Neural cell (in vitro differentiated cells): ENCODE data around the gene IQGAP2. TPM values are rescaled to one million over a fixed set of nuclear protein-coding genes. Genes with fewer than 3 reads are reported as not detected.

ENCODE experiments used
- H2AFZ ChIP-seq: fragments of 200-600, 300-800 bp; sonication (generic), shearing (Covaris generic); 2 replicates; pipeline ENCODE4 v1.6.0; 2014; ENCODE audit warnings: low read depth, mild to moderate bottlenecking, antibody characterized with exemption, low read length, moderate library complexity
- H3F3A ChIP-seq: fragments of 200-600 bp; shearing (Covaris generic); 2 replicates; pipeline ENCODE4 v1.6.1; 2016; ENCODE audit warnings: mild to moderate bottlenecking, moderate library complexity, mixed read lengths, antibody characterized with exemption, low read length; ENCODE audit not compliant: insufficient read depth, poor library complexity, severe bottlenecking
- H3K27ac ChIP-seq: fragments of 200-600, 300-800 bp; sonication (generic), shearing (Covaris generic); 2 replicates; pipeline ENCODE4 v1.5.1; 2014; ENCODE audit warnings: mild to moderate bottlenecking, low read length, moderate library complexity
- H3K27me3 ChIP-seq: fragments of 300-800, 200-600 bp; sonication (generic), shearing (Covaris generic); 2 replicates; pipeline ENCODE4 v1.6.0; 2014; ENCODE audit warnings: mild to moderate bottlenecking, low read depth, low read length, moderate library complexity; ENCODE audit not compliant: insufficient read depth
- H3K36me3 ChIP-seq: fragments of 300-800, 200-600 bp; sonication (generic), shearing (Covaris generic); 2 replicates; pipeline ENCODE4 v1.5.1; 2014; ENCODE audit warnings: mild to moderate bottlenecking, antibody characterized with exemption, low read length, moderate library complexity; ENCODE audit not compliant: insufficient read depth
- H3K4me2 ChIP-seq: fragments of 300-800, 200-600 bp; sonication (generic), shearing (Covaris generic); 2 replicates; pipeline ENCODE4 v1.6.0; 2014; ENCODE audit warnings: mild to moderate bottlenecking, low read length
- H3K4me3 ChIP-seq: fragments of 300-800, 200-600 bp; sonication (generic), shearing (Covaris generic); 2 replicates; pipeline ENCODE4 v1.5.1; 2014; ENCODE audit warnings: mild to moderate bottlenecking, low read length, moderate library complexity
- H3K79me2 ChIP-seq: fragments of 200-600 bp; shearing (Covaris generic); replicated peaks from 2 replicates; pipeline ENCODE4 v1.6.0; 2014; ENCODE audit warnings: mild to moderate bottlenecking, low read length, moderate library complexity; ENCODE audit not compliant: insufficient read depth
- H3K9ac ChIP-seq: fragments of 300-800, 200-600 bp; sonication (generic), shearing (Covaris generic); 2 replicates; pipeline ENCODE4 v1.6.1; 2016; ENCODE audit warnings: mild to moderate bottlenecking, low read length, mixed read lengths
- H3K9me2 ChIP-seq: fragments of 200-600 bp; shearing (Covaris generic); 2 replicates; pipeline ENCODE4 v1.6.1; 2016; ENCODE audit warnings: mild to moderate bottlenecking, low read length, mixed read lengths; ENCODE audit not compliant: insufficient read depth
- H3K9me3 ChIP-seq: fragments of 200-600, 300-800 bp; sonication (generic), shearing (Covaris generic); 2 replicates; pipeline ENCODE4 v1.6.1; 2016; ENCODE audit warnings: mild to moderate bottlenecking, mixed run types, low read length, moderate library complexity, mixed read lengths
- H4K20me1 ChIP-seq: fragments of 200-600 bp; shearing (Covaris generic); 2 replicates; pipeline ENCODE4 v1.6.1; 2016; ENCODE audit warnings: mild to moderate bottlenecking, mixed run types; ENCODE audit not compliant: insufficient read depth
- EP300 ChIP-seq: fragments of 450-650 bp; conservative IDR thresholded peaks from 2 replicates; pipeline ENCODE4 v1.6.1; 2014; ENCODE audit warnings: antibody characterized with exemption, mild to moderate bottlenecking, moderate library complexity; ENCODE audit not compliant: poor library complexity, severe bottlenecking
- EZH2 ChIP-seq: fragments of 200-600, 300-800 bp; shearing (Covaris generic), sonication (generic); IDR thresholded peaks from 2 replicates; pipeline ENCODE4 v1.6.1; 2014; ENCODE audit warnings: antibody characterized with exemption, low read length, borderline replicate concordance, mild to moderate bottlenecking; ENCODE audit not compliant: insufficient read depth, poor library complexity, severe bottlenecking
- MXI1 ChIP-seq: fragments of 450-650 bp; conservative IDR thresholded peaks from 2 replicates; pipeline ENCODE4 v1.6.1; 2014; ENCODE audit warnings: antibody characterized with exemption, mild to moderate bottlenecking; ENCODE audit not compliant: poor library complexity, severe bottlenecking
- POLR2AphosphoS5 ChIP-seq: IDR thresholded peaks from 2 replicates; pipeline ENCODE4 v1.6.1; 2012
- RAD21 ChIP-seq: fragments of 450-650 bp; conservative IDR thresholded peaks from 2 replicates; pipeline ENCODE4 v1.6.1; 2014; ENCODE audit warnings: antibody characterized with exemption, mild to moderate bottlenecking, moderate library complexity
- REST ChIP-seq: IDR thresholded peaks from 2 replicates; pipeline ENCODE4 v1.6.1; 2012; ENCODE audit warnings: borderline replicate concordance
- SMC3 ChIP-seq: fragments of 450-650 bp; conservative IDR thresholded peaks from 2 replicates; pipeline ENCODE4 v1.6.1; 2014; ENCODE audit warnings: antibody characterized with exemption, mild to moderate bottlenecking, moderate library complexity; ENCODE audit not compliant: poor library complexity
- TAF1 ChIP-seq: IDR thresholded peaks from 2 replicates; pipeline ENCODE4 v1.6.1; 2012; ENCODE audit warnings: low read depth
- polyA plus RNA-seq: library from polyadenylated mRNA; depleted of rRNA; stranded (reverse); fragments of >200 nt; gene quantifications from 2 replicates; pipeline ENCODE4 v1.2.3, GENCODE V29; 2014
- TF ChIP-seq, protein P1 (sequence below): fragments of 450-650 bp; IDR thresholded peaks from 2 replicates; pipeline ENCODE4 v1.5.1; 2014; ENCODE audit warnings: antibody characterized with exemption, mild to moderate bottlenecking, moderate library complexity; ENCODE audit not compliant: poor library complexity, severe bottlenecking

Gene IQGAP2
- polyA plus RNA-seq, 1 donor from 2014 or later, result 5.2 TPM

- no peaks in the 10 kb centered on the region for H3K9me3 ChIP-seq
- no peaks in the 10 kb centered on the region for H3K36me3 ChIP-seq
- no peak overlapping the region for H3K9ac ChIP-seq
- no peak overlapping the region for H3K4me2 ChIP-seq
- H3K79me2 ChIP-seq, result no peaks in the 10 kb centered on the region
- H2AFZ ChIP-seq, result no peak overlapping the region
- no peak overlapping the region for H3K27ac ChIP-seq
- no peaks in the 10 kb centered on the region for H4K20me1 ChIP-seq
- TF ChIP-seq MXI1, result no peak
- TF ChIP-seq POLR2AphosphoS5, result no peak
- TF ChIP-seq RAD21, result no peak
- no peak for TF ChIP-seq EP300
- no peak for TF ChIP-seq SMC3
- TF ChIP-seq, protein P1, sequence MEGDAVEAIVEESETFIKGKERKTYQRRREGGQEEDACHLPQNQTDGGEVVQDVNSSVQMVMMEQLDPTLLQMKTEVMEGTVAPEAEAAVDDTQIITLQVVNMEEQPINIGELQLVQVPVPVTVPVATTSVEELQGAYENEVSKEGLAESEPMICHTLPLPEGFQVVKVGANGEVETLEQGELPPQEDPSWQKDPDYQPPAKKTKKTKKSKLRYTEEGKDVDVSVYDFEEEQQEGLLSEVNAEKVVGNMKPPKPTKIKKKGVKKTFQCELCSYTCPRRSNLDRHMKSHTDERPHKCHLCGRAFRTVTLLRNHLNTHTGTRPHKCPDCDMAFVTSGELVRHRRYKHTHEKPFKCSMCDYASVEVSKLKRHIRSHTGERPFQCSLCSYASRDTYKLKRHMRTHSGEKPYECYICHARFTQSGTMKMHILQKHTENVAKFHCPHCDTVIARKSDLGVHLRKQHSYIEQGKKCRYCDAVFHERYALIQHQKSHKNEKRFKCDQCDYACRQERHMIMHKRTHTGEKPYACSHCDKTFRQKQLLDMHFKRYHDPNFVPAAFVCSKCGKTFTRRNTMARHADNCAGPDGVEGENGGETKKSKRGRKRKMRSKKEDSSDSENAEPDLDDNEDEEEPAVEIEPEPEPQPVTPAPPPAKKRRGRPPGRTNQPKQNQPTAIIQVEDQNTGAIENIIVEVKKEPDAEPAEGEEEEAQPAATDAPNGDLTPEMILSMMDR, result no peak
- TF ChIP-seq REST, result no peak
- TF ChIP-seq EZH2, result no peak
- TF ChIP-seq TAF1, result no peak
- no peaks in the 10 kb centered on the region for H3K27me3 ChIP-seq
- no peaks in the 10 kb centered on the region for H3F3A ChIP-seq
- H3K9me2 ChIP-seq, result no peaks in the 10 kb centered on the region
- no peak overlapping the region for H3K4me3 ChIP-seq
These were observed 19.1 kb downstream of the IQGAP2 start for GRCh38 chr5:76422227-76422626.

- Histone ChIP-seq H4K20me1 (no peaks in the 10 kb centered on the region), H3K4me3 (no peak overlapping the region), H3K9ac (no peak overlapping the region), H3F3A (no peaks in the 10 kb centered on the region), H2AFZ (no peak overlapping the region), H3K9me3 (no peaks in the 10 kb centered on the region), H3K9me2 (no peaks in the 10 kb centered on the region), H3K27me3 (no peaks in the 10 kb centered on the region), H3K79me2 (no peaks in the 10 kb centered on the region), H3K27ac (no peak overlapping the region), H3K36me3 (no peaks in the 10 kb centered on the region), H3K4me2 (no peak overlapping the region)
- TF ChIP-seq SMC3, result no peak
- TF ChIP-seq, protein P1, result no peak
- TF ChIP-seq REST, result no peak
- TF ChIP-seq EZH2, result no peak
- no peak for TF ChIP-seq TAF1
- no peak for TF ChIP-seq RAD21
- no peak for TF ChIP-seq POLR2AphosphoS5
- no peak for TF ChIP-seq MXI1
- TF ChIP-seq EP300, result no peak
These were observed 19.7 kb downstream of the IQGAP2 start for GRCh38 chr5:76422742-76423141.
